Smooth muscle cell (in vitro differentiated cells): ENCODE data around the gene MKRN2. TPM values are rescaled to one million over a fixed set of nuclear protein-coding genes. Genes with fewer than 3 reads are reported as not detected.
A peak's percentile ranks its signal among the peaks of the same experiment; 100 is the strongest.

Experiments used
- DNase-seq: peaks from one replicate; lab custom pipeline; 2025; ENCODE audit not compliant: unreplicated experiment; lab: John Stamatoyannopoulos, UW
- H2AFZ ChIP-seq: fragments of 200-600 bp; sonication (generic); 2 replicates; pipeline ENCODE4 v1.6.0; 2016; ENCODE audit warnings: antibody characterized with exemption, low read depth, mild to moderate bottlenecking
- H3F3A ChIP-seq: fragments of 200-600 bp; sonication (generic); 2 replicates; pipeline ENCODE4 v1.6.0; 2017; ENCODE audit warnings: antibody characterized with exemption, low read depth
- H3K27ac ChIP-seq: fragments of 200-600 bp; sonication (generic); 2 replicates; pipeline ENCODE4 v1.5.1; 2016; ENCODE audit warnings: low read depth, mild to moderate bottlenecking
- H3K27me3 ChIP-seq: fragments of 200-600 bp; sonication (generic); 2 replicates; pipeline ENCODE4 v1.6.1; 2016; ENCODE audit warnings: low read depth, mild to moderate bottlenecking
- H3K36me3 ChIP-seq: fragments of 200-600 bp; sonication (generic); 2 replicates; pipeline ENCODE4 v1.5.1; 2016; ENCODE audit warnings: low read depth
- H3K4me1 ChIP-seq: fragments of 200-600 bp; sonication (generic); 2 replicates; pipeline ENCODE4 v1.5.1; 2016; ENCODE audit warnings: low read depth
- H3K4me2 ChIP-seq: fragments of 200-600 bp; sonication (generic); 2 replicates; pipeline ENCODE4 v1.6.0; 2016; ENCODE audit warnings: mild to moderate bottlenecking
- H3K4me3 ChIP-seq: fragments of 200-600 bp; sonication (generic); 2 replicates; pipeline ENCODE4 v1.5.1; 2016; ENCODE audit warnings: mild to moderate bottlenecking
- H3K79me2 ChIP-seq: fragments of 200-600 bp; sonication (generic); 2 replicates; pipeline ENCODE4 v1.6.0; 2016; ENCODE audit warnings: low read depth, mild to moderate bottlenecking
- H3K9ac ChIP-seq: fragments of 200-600 bp; sonication (generic); 2 replicates; pipeline ENCODE4 v1.6.0; 2016; ENCODE audit warnings: low read depth
- H3K9me3 ChIP-seq: fragments of 200-600 bp; sonication (generic); replicated peaks from 2 replicates; pipeline ENCODE4 v1.5.1; 2016; ENCODE audit warnings: low read depth
- H4K20me1 ChIP-seq: fragments of 200-600 bp; sonication (generic); 2 replicates; pipeline ENCODE4 v1.6.0; 2016; ENCODE audit warnings: low read depth
- CTCF ChIP-seq: fragments of 200-600 bp; sonication (generic); IDR thresholded peaks from 2 replicates; pipeline ENCODE4 v1.5.1; 2017; ENCODE audit warnings: borderline replicate concordance, mild to moderate bottlenecking, antibody characterized with exemption; ENCODE audit not compliant: insufficient read depth, poor library complexity, severe bottlenecking
- WGBS: methylation state at CpG from one replicate; pipeline ENCODE4 v1.1.7; 2016; ENCODE audit warnings: low lambda C conversion rate; 5-methylcytosine and 5-hydroxymethylcytosine counted together
- polyA plus RNA-seq: library from polyadenylated mRNA; unstranded; fragments of >200 nt; fragmentation: Nextera tagmentation; extraction: Ambion mirVana; gene quantifications from 2 replicates; pipeline ENCODE4 v1.2.1, GENCODE V29; 2016
- total RNA-seq: library from RNA; depleted of rRNA; stranded (reverse); fragments of >200 nt; gene quantifications from 2 replicates; pipeline ENCODE4 v1.2.3, GENCODE V29; 2014

Gene MKRN2
- total and polyA plus RNA-seq, 2 experiments from 2014 or later: 29.3 to 36.6 TPM

GRCh38 chr3:12558706-12559105, 1.8 kb downstream of the MKRN2 start:
- Histone ChIP-seq H3K36me3 (no peaks in the 10 kb centered on the region), H3F3A (no peaks in the 10 kb centered on the region), H2AFZ (no peak overlapping the region), H3K4me3 (peak overlapping the region; percentile 84), H3K9ac (peak overlapping the region; percentile 82), H3K4me2 (peak overlapping the region; percentile 94), H3K79me2 (peaks cover 61% of the 10 kb centered on the region), H3K27ac (peak overlapping the region; percentile 87), H3K27me3 (no peaks in the 10 kb centered on the region), H3K9me3 (no peaks in the 10 kb centered on the region), H3K4me1 (peaks cover 28% of the 10 kb centered on the region), H4K20me1 (peaks cover 61% of the 10 kb centered on the region)
- TF ChIP-seq CTCF: no peak
- no peak for DNase-seq
- 30% methylated on average over 4 of the region's 4 CpGs for WGBS

DNA sequence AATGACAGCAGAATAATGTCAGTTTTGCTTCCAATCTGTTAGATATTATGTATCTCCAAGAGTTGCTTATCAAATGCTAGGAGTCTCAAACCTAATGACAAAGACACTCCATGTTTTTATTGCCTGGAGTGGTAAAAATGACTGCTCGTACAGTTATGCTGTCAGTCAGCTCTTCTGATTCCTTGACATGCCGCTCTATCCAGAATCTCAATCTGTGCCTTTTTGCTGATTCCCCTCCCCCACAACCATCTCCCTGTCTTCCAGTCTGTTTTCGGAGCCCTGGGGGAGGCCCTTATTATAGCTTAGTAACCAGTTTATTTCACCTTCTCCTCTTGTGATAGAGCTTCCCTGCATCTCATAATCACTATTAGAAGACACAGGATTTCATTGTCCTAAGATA, 2.6 kb downstream of the MKRN2 start:
- Histone ChIP-seq H3K9ac (no peak overlapping the region), H3K27me3 (no peaks in the 10 kb centered on the region), H3K79me2 (peaks cover 70% of the 10 kb centered on the region), H3K9me3 (no peaks in the 10 kb centered on the region), H3K4me3 (no peak overlapping the region), H3K27ac (no peak overlapping the region), H3K4me1 (peaks cover 28% of the 10 kb centered on the region), H3K36me3 (no peaks in the 10 kb centered on the region), H4K20me1 (peaks cover 69% of the 10 kb centered on the region), H3K4me2 (peak overlapping the region; percentile 94), H3F3A (no peaks in the 10 kb centered on the region), H2AFZ (no peak overlapping the region)
- WGBS: 76% methylated on average over 3 of the region's 3 CpGs
- DNase-seq: no peak
- TF ChIP-seq CTCF: no peak

DNA sequence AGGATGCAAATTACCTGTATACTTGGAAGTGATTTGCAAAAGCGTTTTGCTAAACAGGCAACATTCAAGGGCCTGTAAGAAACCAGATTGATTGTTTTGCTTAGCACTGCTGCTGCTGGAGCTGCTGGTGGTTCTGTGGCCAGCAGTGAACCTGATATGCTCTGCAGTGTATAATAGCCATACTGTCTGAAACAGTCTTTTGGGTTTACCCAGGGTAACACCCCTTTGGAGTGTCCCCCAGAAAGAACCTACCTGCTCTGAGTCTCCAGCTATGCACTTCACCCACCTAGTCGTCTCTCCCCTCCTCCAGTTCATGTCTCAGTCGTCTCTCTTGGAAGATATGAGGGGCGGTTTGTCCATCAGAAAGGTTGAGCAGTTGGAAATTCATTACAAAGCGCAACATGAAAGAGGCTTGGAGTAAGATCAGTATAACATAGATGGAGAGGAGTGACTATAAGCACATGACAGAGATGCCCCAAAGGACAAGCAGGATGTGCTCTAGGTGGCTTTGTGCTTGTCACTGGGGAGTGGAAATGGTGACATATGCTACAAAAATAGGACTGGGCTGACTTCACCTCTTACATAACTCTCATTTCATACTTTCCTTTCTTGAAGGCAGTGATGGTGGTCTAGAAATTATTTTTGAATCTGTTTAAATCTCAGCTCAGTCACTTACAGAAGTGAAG, 3.8 kb downstream of the MKRN2 start:
- 93% methylated on average over 5 of the region's 5 CpGs for WGBS
- Histone ChIP-seq H3K4me2 (no peak overlapping the region), H3K9me3 (no peaks in the 10 kb centered on the region), H3K4me3 (no peak overlapping the region), H3K4me1 (peaks cover 28% of the 10 kb centered on the region), H2AFZ (no peak overlapping the region), H3F3A (no peaks in the 10 kb centered on the region), H3K27ac (no peak overlapping the region), H3K27me3 (no peaks in the 10 kb centered on the region), H3K9ac (no peak overlapping the region), H3K36me3 (no peaks in the 10 kb centered on the region), H3K79me2 (peaks cover 81% of the 10 kb centered on the region), H4K20me1 (peaks cover 80% of the 10 kb centered on the region)
- no peak for TF ChIP-seq CTCF
- DNase-seq: no peak

DNA sequence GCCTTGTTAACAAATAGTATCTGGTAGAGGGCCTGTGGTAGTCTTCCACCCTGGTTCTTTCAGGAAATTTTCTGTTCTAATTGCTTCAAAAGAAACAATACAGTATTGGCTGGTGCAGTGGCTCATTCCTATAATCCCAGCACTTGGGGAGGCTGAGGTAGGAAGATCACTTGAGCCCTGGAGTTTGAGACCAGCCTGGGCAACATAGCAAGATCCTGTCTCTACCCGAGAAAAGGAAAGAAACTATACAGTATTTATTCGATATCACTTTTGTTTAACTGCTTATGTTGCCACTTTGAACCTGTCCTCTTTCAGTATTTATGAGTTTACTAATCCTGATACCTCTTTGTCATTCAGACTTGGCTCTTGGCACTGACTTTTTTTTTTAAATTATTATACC, 4.5 kb downstream of the MKRN2 start:
- H3K4me1 ChIP-seq: peaks cover 23% of the 10 kb centered on the region
- TF ChIP-seq CTCF: no peak
- no peak overlapping the region for H2AFZ ChIP-seq
- H3K9ac ChIP-seq: no peak overlapping the region
- H3K9me3 ChIP-seq: no peaks in the 10 kb centered on the region
- peaks cover 88% of the 10 kb centered on the region for H4K20me1 ChIP-seq
- DNase-seq: no peak
- no peak overlapping the region for H3K27ac ChIP-seq
- H3K27me3 ChIP-seq: no peaks in the 10 kb centered on the region
- H3K4me3 ChIP-seq: no peak overlapping the region
- WGBS: 100% methylated on average over 2 of the region's 2 CpGs
- no peaks in the 10 kb centered on the region for H3F3A ChIP-seq
- H3K79me2 ChIP-seq: peaks cover 88% of the 10 kb centered on the region
- H3K36me3 ChIP-seq: no peaks in the 10 kb centered on the region
- no peak overlapping the region for H3K4me2 ChIP-seq
